Neural cell (in vitro differentiated cells): ENCODE data around the gene LGR5. TPM values are rescaled to one million over a fixed set of nuclear protein-coding genes. Genes with fewer than 3 reads are reported as not detected.

Experiments used
- H2AFZ ChIP-seq: fragments of 200-600, 300-800 bp; sonication (generic), shearing (Covaris generic); 2 replicates; pipeline ENCODE4 v1.6.0; 2014; ENCODE audit warnings: low read depth, mild to moderate bottlenecking, antibody characterized with exemption, low read length, moderate library complexity
- H3F3A ChIP-seq: fragments of 200-600 bp; shearing (Covaris generic); 2 replicates; pipeline ENCODE4 v1.6.1; 2016; ENCODE audit warnings: mild to moderate bottlenecking, moderate library complexity, mixed read lengths, antibody characterized with exemption, low read length; ENCODE audit not compliant: insufficient read depth, poor library complexity, severe bottlenecking
- H3K27ac ChIP-seq: fragments of 200-600, 300-800 bp; sonication (generic), shearing (Covaris generic); 2 replicates; pipeline ENCODE4 v1.5.1; 2014; ENCODE audit warnings: mild to moderate bottlenecking, low read length, moderate library complexity
- H3K27me3 ChIP-seq: fragments of 300-800, 200-600 bp; sonication (generic), shearing (Covaris generic); 2 replicates; pipeline ENCODE4 v1.6.0; 2014; ENCODE audit warnings: mild to moderate bottlenecking, low read depth, low read length, moderate library complexity; ENCODE audit not compliant: insufficient read depth
- H3K36me3 ChIP-seq: fragments of 300-800, 200-600 bp; sonication (generic), shearing (Covaris generic); 2 replicates; pipeline ENCODE4 v1.5.1; 2014; ENCODE audit warnings: mild to moderate bottlenecking, antibody characterized with exemption, low read length, moderate library complexity; ENCODE audit not compliant: insufficient read depth
- H3K4me2 ChIP-seq: fragments of 300-800, 200-600 bp; sonication (generic), shearing (Covaris generic); 2 replicates; pipeline ENCODE4 v1.6.0; 2014; ENCODE audit warnings: mild to moderate bottlenecking, low read length
- H3K4me3 ChIP-seq: fragments of 300-800, 200-600 bp; sonication (generic), shearing (Covaris generic); 2 replicates; pipeline ENCODE4 v1.5.1; 2014; ENCODE audit warnings: mild to moderate bottlenecking, low read length, moderate library complexity
- H3K79me2 ChIP-seq: fragments of 200-600 bp; shearing (Covaris generic); replicated peaks from 2 replicates; pipeline ENCODE4 v1.6.0; 2014; ENCODE audit warnings: mild to moderate bottlenecking, low read length, moderate library complexity; ENCODE audit not compliant: insufficient read depth
- H3K9ac ChIP-seq: fragments of 300-800, 200-600 bp; sonication (generic), shearing (Covaris generic); 2 replicates; pipeline ENCODE4 v1.6.1; 2016; ENCODE audit warnings: mild to moderate bottlenecking, low read length, mixed read lengths
- H3K9me2 ChIP-seq: fragments of 200-600 bp; shearing (Covaris generic); 2 replicates; pipeline ENCODE4 v1.6.1; 2016; ENCODE audit warnings: mild to moderate bottlenecking, low read length, mixed read lengths; ENCODE audit not compliant: insufficient read depth
- H3K9me3 ChIP-seq: fragments of 200-600, 300-800 bp; sonication (generic), shearing (Covaris generic); 2 replicates; pipeline ENCODE4 v1.6.1; 2016; ENCODE audit warnings: mild to moderate bottlenecking, mixed run types, low read length, moderate library complexity, mixed read lengths
- H4K20me1 ChIP-seq: fragments of 200-600 bp; shearing (Covaris generic); 2 replicates; pipeline ENCODE4 v1.6.1; 2016; ENCODE audit warnings: mild to moderate bottlenecking, mixed run types; ENCODE audit not compliant: insufficient read depth
- CTCF ChIP-seq: fragments of 450-650 bp; IDR thresholded peaks from 2 replicates; pipeline ENCODE4 v1.5.1; 2014; ENCODE audit warnings: antibody characterized with exemption, mild to moderate bottlenecking, moderate library complexity; ENCODE audit not compliant: poor library complexity, severe bottlenecking
- EP300 ChIP-seq: fragments of 450-650 bp; conservative IDR thresholded peaks from 2 replicates; pipeline ENCODE4 v1.6.1; 2014; ENCODE audit warnings: antibody characterized with exemption, mild to moderate bottlenecking, moderate library complexity; ENCODE audit not compliant: poor library complexity, severe bottlenecking
- EZH2 ChIP-seq: fragments of 200-600, 300-800 bp; shearing (Covaris generic), sonication (generic); IDR thresholded peaks from 2 replicates; pipeline ENCODE4 v1.6.1; 2014; ENCODE audit warnings: antibody characterized with exemption, low read length, borderline replicate concordance, mild to moderate bottlenecking; ENCODE audit not compliant: insufficient read depth, poor library complexity, severe bottlenecking
- MXI1 ChIP-seq: fragments of 450-650 bp; conservative IDR thresholded peaks from 2 replicates; pipeline ENCODE4 v1.6.1; 2014; ENCODE audit warnings: antibody characterized with exemption, mild to moderate bottlenecking; ENCODE audit not compliant: poor library complexity, severe bottlenecking
- POLR2AphosphoS5 ChIP-seq: IDR thresholded peaks from 2 replicates; pipeline ENCODE4 v1.6.1; 2012
- RAD21 ChIP-seq: fragments of 450-650 bp; conservative IDR thresholded peaks from 2 replicates; pipeline ENCODE4 v1.6.1; 2014; ENCODE audit warnings: antibody characterized with exemption, mild to moderate bottlenecking, moderate library complexity
- polyA plus RNA-seq: library from polyadenylated mRNA; depleted of rRNA; stranded (reverse); fragments of >200 nt; gene quantifications from 2 replicates; pipeline ENCODE4 v1.2.3, GENCODE V29; 2014
- TF ChIP-seq, protein P1 (sequence below): IDR thresholded peaks from 2 replicates; pipeline ENCODE4 v1.6.1; 2012; ENCODE audit warnings: borderline replicate concordance

LGR5 gene
- polyA plus RNA-seq, 1 donor from 2014 or later = 0.16 TPM

- no peak for TF ChIP-seq CTCF
These were observed 143.3 kb downstream of the LGR5 start (continued) for GRCh38 chr12:71582925-71583324.

DNA sequence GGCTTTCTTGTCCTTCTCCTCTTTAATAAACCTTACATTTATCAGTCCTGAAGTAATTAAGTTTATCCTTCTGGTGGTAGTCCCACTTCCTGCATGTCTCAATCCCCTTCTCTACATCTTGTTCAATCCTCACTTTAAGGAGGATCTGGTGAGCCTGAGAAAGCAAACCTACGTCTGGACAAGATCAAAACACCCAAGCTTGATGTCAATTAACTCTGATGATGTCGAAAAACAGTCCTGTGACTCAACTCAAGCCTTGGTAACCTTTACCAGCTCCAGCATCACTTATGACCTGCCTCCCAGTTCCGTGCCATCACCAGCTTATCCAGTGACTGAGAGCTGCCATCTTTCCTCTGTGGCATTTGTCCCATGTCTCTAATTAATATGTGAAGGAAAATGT, 144.8 kb downstream of the LGR5 start:
- no peaks in the 10 kb centered on the region for H3K9me3 ChIP-seq
- no peak overlapping the region for H3K9ac ChIP-seq
- no peaks in the 10 kb centered on the region for H3K9me2 ChIP-seq
- no peaks in the 10 kb centered on the region for H3K79me2 ChIP-seq
- no peaks in the 10 kb centered on the region for H3F3A ChIP-seq
- no peak overlapping the region for H3K4me2 ChIP-seq
- H2AFZ ChIP-seq = no peak overlapping the region
- H3K27me3 ChIP-seq = no peaks in the 10 kb centered on the region
- H3K4me3 ChIP-seq = no peak overlapping the region
- TF ChIP-seq RAD21 = no peak
- TF ChIP-seq EP300 = no peak
- H3K36me3 ChIP-seq = no peaks in the 10 kb centered on the region
- no peaks in the 10 kb centered on the region for H4K20me1 ChIP-seq
- no peak overlapping the region for H3K27ac ChIP-seq

- no peaks in the 10 kb centered on the region for H3K36me3 ChIP-seq
- no peaks in the 10 kb centered on the region for H3K9me2 ChIP-seq
- no peaks in the 10 kb centered on the region for H3K9me3 ChIP-seq
- no peaks in the 10 kb centered on the region for H4K20me1 ChIP-seq
- no peak overlapping the region for H2AFZ ChIP-seq
- H3K4me2 ChIP-seq = no peak overlapping the region
- TF ChIP-seq RAD21 = no peak
- TF ChIP-seq POLR2AphosphoS5 = no peak
- no peak for TF ChIP-seq EZH2
- TF ChIP-seq, protein P1, sequence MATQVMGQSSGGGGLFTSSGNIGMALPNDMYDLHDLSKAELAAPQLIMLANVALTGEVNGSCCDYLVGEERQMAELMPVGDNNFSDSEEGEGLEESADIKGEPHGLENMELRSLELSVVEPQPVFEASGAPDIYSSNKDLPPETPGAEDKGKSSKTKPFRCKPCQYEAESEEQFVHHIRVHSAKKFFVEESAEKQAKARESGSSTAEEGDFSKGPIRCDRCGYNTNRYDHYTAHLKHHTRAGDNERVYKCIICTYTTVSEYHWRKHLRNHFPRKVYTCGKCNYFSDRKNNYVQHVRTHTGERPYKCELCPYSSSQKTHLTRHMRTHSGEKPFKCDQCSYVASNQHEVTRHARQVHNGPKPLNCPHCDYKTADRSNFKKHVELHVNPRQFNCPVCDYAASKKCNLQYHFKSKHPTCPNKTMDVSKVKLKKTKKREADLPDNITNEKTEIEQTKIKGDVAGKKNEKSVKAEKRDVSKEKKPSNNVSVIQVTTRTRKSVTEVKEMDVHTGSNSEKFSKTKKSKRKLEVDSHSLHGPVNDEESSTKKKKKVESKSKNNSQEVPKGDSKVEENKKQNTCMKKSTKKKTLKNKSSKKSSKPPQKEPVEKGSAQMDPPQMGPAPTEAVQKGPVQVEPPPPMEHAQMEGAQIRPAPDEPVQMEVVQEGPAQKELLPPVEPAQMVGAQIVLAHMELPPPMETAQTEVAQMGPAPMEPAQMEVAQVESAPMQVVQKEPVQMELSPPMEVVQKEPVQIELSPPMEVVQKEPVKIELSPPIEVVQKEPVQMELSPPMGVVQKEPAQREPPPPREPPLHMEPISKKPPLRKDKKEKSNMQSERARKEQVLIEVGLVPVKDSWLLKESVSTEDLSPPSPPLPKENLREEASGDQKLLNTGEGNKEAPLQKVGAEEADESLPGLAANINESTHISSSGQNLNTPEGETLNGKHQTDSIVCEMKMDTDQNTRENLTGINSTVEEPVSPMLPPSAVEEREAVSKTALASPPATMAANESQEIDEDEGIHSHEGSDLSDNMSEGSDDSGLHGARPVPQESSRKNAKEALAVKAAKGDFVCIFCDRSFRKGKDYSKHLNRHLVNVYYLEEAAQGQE = no peak
- TF ChIP-seq EP300 = no peak
- TF ChIP-seq MXI1 = no peak
- no peaks in the 10 kb centered on the region for H3K79me2 ChIP-seq
- no peak overlapping the region for H3K27ac ChIP-seq
- H3K9ac ChIP-seq = no peak overlapping the region
- no peaks in the 10 kb centered on the region for H3K27me3 ChIP-seq
- H3K4me3 ChIP-seq = no peak overlapping the region
- H3F3A ChIP-seq = no peaks in the 10 kb centered on the region
These were observed 145.6 kb downstream of the LGR5 start for GRCh38 chr12:71585218-71585617.

DNA sequence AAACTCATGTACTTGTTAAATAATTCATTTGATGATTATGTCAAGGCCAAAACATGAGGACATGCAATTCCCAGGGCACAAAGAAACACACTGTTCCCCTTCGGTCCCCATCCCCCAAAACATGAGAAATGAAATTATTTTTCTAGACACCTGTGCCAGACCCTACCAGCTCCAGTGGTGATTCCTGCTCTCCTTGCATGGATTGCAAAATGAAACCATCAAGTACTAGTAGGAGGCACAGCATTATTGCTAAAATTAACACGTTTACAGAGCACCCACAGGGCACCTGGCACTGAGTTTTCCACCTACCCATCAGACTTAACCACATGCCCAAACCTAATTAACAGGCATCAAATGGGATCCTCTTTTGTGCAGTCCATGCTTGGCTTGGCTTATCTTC, 147.4 kb downstream of the LGR5 start:
- no peaks in the 10 kb centered on the region for H3F3A ChIP-seq
- no peaks in the 10 kb centered on the region for H3K9me3 ChIP-seq
- no peak overlapping the region for H2AFZ ChIP-seq
- no peaks in the 10 kb centered on the region for H3K27me3 ChIP-seq
- H3K27ac ChIP-seq = no peak overlapping the region
- no peaks in the 10 kb centered on the region for H3K79me2 ChIP-seq
- H3K36me3 ChIP-seq = no peaks in the 10 kb centered on the region
- no peak overlapping the region for H3K9ac ChIP-seq
- no peak overlapping the region for H3K4me3 ChIP-seq
- no peak overlapping the region for H3K4me2 ChIP-seq
- no peaks in the 10 kb centered on the region for H3K9me2 ChIP-seq
- H4K20me1 ChIP-seq = no peaks in the 10 kb centered on the region
- TF ChIP-seq RAD21 (no peak), EZH2 (no peak)
- TF ChIP-seq, protein P1 = no peak
